Posterior vena cava (tissue), 2 donors: ENCODE measurements around the gene CNOT3. TPM values are rescaled to one million over a fixed set of nuclear protein-coding genes. Genes with fewer than 3 reads are reported as not detected.

ENCODE experiments used
- DNase-seq: peaks from one replicate; pipeline ENCODE4 v3.0.0-alpha.2; 2020; ENCODE audit warnings: low spot score
- intact Hi-C, 2 donors: fragments of 100-400 bp; cut with DNase I; formaldehyde crosslinking; loops; one replicate each; pipeline versions ENCODE4 v1.14.1 to v1.14.2; 2022 to 2023
- total RNA-seq, 2 donors: library from RNA; stranded (reverse); fragmentation: NEBNext Ultra II Directional; extraction: Animal tissue kit (Norgen Biotek cat#: 25700); gene quantifications; one replicate each; pipeline ENCODE4 v1.2.1, GENCODE V29; 2021
- donor health status: DM: yes; HTN: yes; CAD: no.
- donor health status: DM: yes; HTN: yes; CAD: no.

The CNOT3 gene
- total RNA-seq, 2 donors from 2014 or later: 25.6 to 29.1 TPM

GRCh38 chr19:54204767-54205468, 67.4 kb downstream of the CNOT3 start:
- intact Hi-C loops: no loop called here
- peak; percentile 36 for DNase-seq

Other genes with a start within 250 kb of the CNOT3 start
- not detected for gene CACNG7, start 228.5 kb upstream of the CNOT3 start, total RNA-seq
- under 1 TPM; 0.05 to 0.09 TPM for gene CACNG8, start 174.8 kb upstream of the CNOT3 start, total RNA-seq
- not detected for gene CACNG6, start 146.1 kb upstream of the CNOT3 start, total RNA-seq
- gene VSTM1, start 73.9 kb upstream of the CNOT3 start, total RNA-seq: under 1 TPM in 1 of 2 donors, not detected in 1; 0.60 TPM
- gene TARM1, start 56.4 kb upstream of the CNOT3 start, total RNA-seq: not detected
- 1 to 10 TPM; 3.9 to 5.0 TPM for gene OSCAR, start 37.0 kb upstream of the CNOT3 start, total RNA-seq
- 100 to 1,000 TPM in 1 of 2 donors, 10 to 100 TPM in 1; 59.3 to 105 TPM for gene NDUFA3, start 34.9 kb upstream of the CNOT3 start, total RNA-seq
- 10 to 100 TPM; 13.3 to 14.8 TPM for gene TFPT, start 22.1 kb upstream of the CNOT3 start, total RNA-seq
- 10 to 100 TPM; 33.6 to 37.6 TPM for gene PRPF31, start 22.0 kb upstream of the CNOT3 start, total RNA-seq
- gene LENG1, start 22.0 kb downstream of the CNOT3 start, total RNA-seq: 1 to 10 TPM; 4.7 to 6.2 TPM
- 1 to 10 TPM; 1.1 to 1.4 TPM for gene TMC4, start 35.4 kb downstream of the CNOT3 start, total RNA-seq
- gene MBOAT7, start 51.8 kb downstream of the CNOT3 start, total RNA-seq: 10 to 100 TPM; 29.0 to 38.6 TPM
- 10 to 100 TPM; 17.3 to 24.5 TPM for gene TSEN34, start 53.5 kb downstream of the CNOT3 start, total RNA-seq
- gene RPS9, start 63.1 kb downstream of the CNOT3 start, total RNA-seq: 1,000 to 10,000 TPM in 1 of 2 donors, 100 to 1,000 TPM in 1; 777 to 1,026 TPM
- gene LILRB3, start 85.2 kb downstream of the CNOT3 start, total RNA-seq: 10 to 100 TPM; 14.6 to 25.5 TPM
- gene LILRA6, start 105.0 kb downstream of the CNOT3 start, total RNA-seq: 1 to 10 TPM; 8.1 to 9.6 TPM
- gene LILRB5, start 119.5 kb downstream of the CNOT3 start, total RNA-seq: 10 to 100 TPM; 14.9 to 22.5 TPM
- 10 to 100 TPM in 1 of 2 donors, 1 to 10 TPM in 1; 7.3 to 12.9 TPM for gene LILRB2, start 143.3 kb downstream of the CNOT3 start, total RNA-seq
- gene LILRA5, start 175.4 kb downstream of the CNOT3 start, total RNA-seq: 10 to 100 TPM in 1 of 2 donors, 1 to 10 TPM in 1; 6.2 to 11.7 TPM
- under 1 TPM in 1 of 2 donors, not detected in 1; 0.57 TPM for gene LILRA4, start 201.4 kb downstream of the CNOT3 start, total RNA-seq
- 10 to 100 TPM; 18.3 to 42.2 TPM for gene LAIR1, start 227.2 kb downstream of the CNOT3 start, total RNA-seq